K562 (cell line): Measurements from ENCODE around the gene VWA3A. TPM values are rescaled to one million over a fixed set of nuclear protein-coding genes. Genes with fewer than 3 reads are reported as not detected.
A peak's percentile ranks its signal among the peaks of the same experiment; 100 is the strongest.

Experiments
- ARID4B ChIP-seq: sonication (generic); formaldehyde crosslinking; IDR thresholded peaks from 2 replicates; pipeline ENCODE4 v1.8.0; 2022; ENCODE audit warnings: mild to moderate bottlenecking, missing genetic modification reagents
- CCAR2 ChIP-seq: fragments of 200-400 bp; formaldehyde crosslinking; IDR thresholded peaks from 2 replicates; pipeline ENCODE4 v1.6.1; 2017; ENCODE audit warnings: mild to moderate bottlenecking, low read depth, low read length
- DMBX1 ChIP-seq: fragments of 250-450 bp; sonication (Bioruptor Pico); IDR thresholded peaks from 2 replicates; pipeline ENCODE4 v1.8.0; 2022; ENCODE audit warnings: inconsistent platforms, mild to moderate bottlenecking, moderate library complexity, borderline replicate concordance
- ELF4 ChIP-seq: fragments of 450-650 bp; formaldehyde crosslinking; IDR thresholded peaks from 2 replicates; pipeline ENCODE4 v1.4.0; 2022; ENCODE audit warnings: missing genetic modification characterization
- HDGF ChIP-seq: fragments of 450-650 bp; IDR thresholded peaks from 2 replicates; pipeline ENCODE4 v1.6.1; 2016
- MAZ ChIP-seq, 2 experiments: fragments of 450-650 bp in 1 of 2; sonication (generic) in 1 of 2; formaldehyde crosslinking; IDR thresholded peaks in 1 of 2; conservative IDR thresholded peaks in 1 of 2; 2 replicates each; pipeline versions ENCODE4 v1.4.0 to v1.5.0; 2020; ENCODE audit warnings: mild to moderate bottlenecking in 1 of 2, missing genetic modification reagents in 1 of 2
- MCM2 ChIP-seq: fragments of 450-650 bp; IDR thresholded peaks from 2 replicates; pipeline ENCODE4 v1.6.1; 2017; ENCODE audit warnings: low read depth, mild to moderate bottlenecking
- MTA2 ChIP-seq: fragments of 450-650 bp; IDR thresholded peaks from 2 replicates; pipeline ENCODE4 v1.6.1; 2016; ENCODE audit warnings: low read depth
- MTA3 ChIP-seq: fragments of 450-650 bp; formaldehyde crosslinking; IDR thresholded peaks from 2 replicates; pipeline ENCODE4 v1.6.1; 2017; ENCODE audit warnings: mild to moderate bottlenecking, borderline replicate concordance
- NEUROD1 ChIP-seq: fragments of 150-350 bp; IDR thresholded peaks from 2 replicates; pipeline ENCODE4 v1.6.1; 2014; ENCODE audit warnings: borderline replicate concordance, low read length, low read depth; ENCODE audit not compliant: partially characterized antibody
- NFE2L1 ChIP-seq: fragments of 450-650 bp; IDR thresholded peaks from 2 replicates; pipeline ENCODE4 v1.6.1; 2016; ENCODE audit warnings: missing genetic modification characterization, low read depth, mild to moderate bottlenecking, missing compliant biosample characterization, moderate library complexity, borderline replicate concordance
- PHF8 ChIP-seq: fragments of 200-600 bp; sonication (generic); IDR thresholded peaks from 2 replicates; pipeline ENCODE4 v1.6.1; 2012; ENCODE audit warnings: mixed run types, mild to moderate bottlenecking, inconsistent platforms, low read length, moderate library complexity, borderline replicate concordance
- POLR2B ChIP-seq: fragments of 450-650 bp; IDR thresholded peaks from 2 replicates; pipeline ENCODE4 v1.6.1; 2018; ENCODE audit warnings: low read depth; ENCODE audit not compliant: partially characterized antibody
- PYGO2 ChIP-seq: fragments of 450-650 bp; IDR thresholded peaks from 2 replicates; pipeline ENCODE4 v1.6.1; 2016; ENCODE audit warnings: mild to moderate bottlenecking, missing genetic modification characterization, moderate library complexity, missing compliant biosample characterization
- RNF2 ChIP-seq: sonication (generic); IDR thresholded peaks from 2 replicates; pipeline ENCODE4 v1.6.1; 2016
- SMARCB1 ChIP-seq: IDR thresholded peaks from 2 replicates; pipeline ENCODE4 v1.6.1; 2011; ENCODE audit warnings: improper control_type of control experiment, low read depth; ENCODE audit not compliant: insufficient read length
- SNRNP70 ChIP-seq: fragments of 200-400 bp; formaldehyde crosslinking; optimal IDR thresholded peaks from 2 replicates; pipeline ENCODE3; 2017; ENCODE audit warnings: low read depth, low read length
- SRSF9 ChIP-seq: fragments of 200-400 bp; formaldehyde crosslinking; IDR thresholded peaks from 2 replicates; pipeline ENCODE4 v1.6.1; 2017; ENCODE audit warnings: low read depth, low read length, borderline replicate concordance
- TCF3 ChIP-seq: sonication (generic); formaldehyde crosslinking; IDR thresholded peaks from 2 replicates; pipeline ENCODE4 v1.4.0; 2020; ENCODE audit warnings: mild to moderate bottlenecking, missing genetic modification reagents
- TRIM28 ChIP-seq: fragments of 450-650 bp; IDR thresholded peaks from 2 replicates; pipeline ENCODE4 v1.6.1; 2017
- ZNF224 ChIP-seq: sonication (generic); formaldehyde crosslinking; IDR thresholded peaks from 2 replicates; pipeline ENCODE4 v1.8.0; 2022; ENCODE audit warnings: mild to moderate bottlenecking, missing genetic modification reagents
- ZNF239 ChIP-seq: fragments of 250-450 bp; sonication (Bioruptor Pico); IDR thresholded peaks from 2 replicates; pipeline ENCODE4 v1.4.0; 2020; ENCODE audit warnings: mild to moderate bottlenecking
- ZNF57 ChIP-seq: fragments of 450-650 bp; formaldehyde crosslinking; IDR thresholded peaks from 2 replicates; pipeline ENCODE4 v1.4.0; 2020; ENCODE audit warnings: mild to moderate bottlenecking, moderate library complexity
- polyA plus RNA-seq, 8 experiments: library from polyadenylated mRNA; depleted of rRNA in 4 of 8; stranded (reverse) in 5 of 8; unstranded in 3 of 8; fragments of >200 nt; fragmentation: Nextera tagmentation in 2 of 8; fragmentation: Illumina TruSeq in 1 of 8; extraction: Ambion mirVana in 2 of 8; extraction: Trizol in 1 of 8; gene quantifications; 2 replicates each; pipeline versions ENCODE4 v1.2.1 to v1.2.3, GENCODE V29; 2011 to 2014; ENCODE audit warnings: inconsistent platforms in 1 of 8, missing spikeins in 1 of 8
- total RNA-seq, 7 experiments: library from RNA; depleted of rRNA in 6 of 7; stranded (reverse); fragments of >200 nt in 6 of 7; fragmentation: Illumina TruSeq in 2 of 7; extraction: Trizol in 2 of 7; gene quantifications; 2 replicates each; pipeline versions ENCODE4 v1.2.1 to v1.2.3, GENCODE V29; 2011 to 2021; ENCODE audit warnings: low replicate concordance in 1 of 7
- TF ChIP-seq, protein P1 (sequence below): fragments of 250-450 bp; sonication (Bioruptor Pico); IDR thresholded peaks from 2 replicates; pipeline ENCODE4 v1.5.0; 2022; ENCODE audit warnings: mild to moderate bottlenecking

Gene VWA3A
- total and polyA plus RNA-seq, 9 of the 15 experiments (the other 6 are each of a cell fraction or from before 2014, with no cell fraction given), result not detected

DNA sequence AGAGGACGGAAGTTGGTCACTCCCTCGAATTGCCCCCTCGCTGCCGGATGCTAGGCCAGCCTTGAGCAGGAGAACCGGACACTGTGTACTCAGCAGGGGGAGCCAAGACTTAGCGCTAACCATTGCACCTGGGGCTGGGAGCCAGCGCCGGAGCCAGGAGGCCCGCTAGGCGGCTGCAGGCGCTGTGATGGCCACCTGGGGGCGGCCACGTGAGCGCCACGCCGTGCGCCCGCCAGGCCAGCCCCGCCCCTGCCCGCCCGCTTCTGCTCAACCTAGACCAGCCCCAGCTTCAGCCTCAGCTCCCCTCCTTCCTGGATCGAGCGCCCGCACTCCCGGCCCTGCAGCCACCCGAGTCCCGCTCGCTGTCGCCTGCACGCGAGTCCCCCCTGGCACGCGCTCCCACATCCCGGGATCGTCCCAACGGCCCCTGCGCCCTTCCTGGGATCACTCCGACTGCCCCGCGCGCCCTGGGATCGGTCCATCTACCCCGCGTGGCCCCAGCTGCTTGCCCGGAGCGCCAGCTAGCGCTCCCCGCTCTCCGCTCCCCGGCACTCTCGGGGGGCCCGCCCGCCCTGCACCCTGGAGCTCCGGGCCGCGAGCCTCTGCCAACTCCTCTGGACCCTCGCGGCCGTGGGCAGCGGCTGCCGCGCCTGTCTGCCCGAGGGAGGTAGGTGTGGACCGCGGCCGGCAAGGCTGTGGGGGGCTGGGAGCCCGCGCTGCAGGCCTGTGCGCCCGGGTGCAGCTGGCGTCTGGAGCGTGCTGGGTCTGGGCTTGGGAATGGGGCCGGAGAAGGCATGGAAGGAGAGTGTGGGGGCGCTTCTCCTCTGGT is 113.9 kb downstream of the VWA3A start, which contains the start of gene EEF2K (continued):
- TF ChIP-seq MAZ (CRISPR knock-in tag; conservative IDR thresholded peaks at IDR 0.05 in 1 of 2, IDR thresholded peaks at IDR 0.05 in 1 of 2) (peak; percentile 97 to 99), TCF3 (CRISPR knock-in tag) (peak; percentile 60), PYGO2 (tag) (no peak), CCAR2 (no peak), ARID4B (CRISPR knock-in tag) (peak; percentile 91), ZNF57 (no peak), NEUROD1 (peak; percentile 75), SNRNP70 (no peak), SMARCB1 (no peak), RNF2 (peak; percentile 93), ZNF239 (CRISPR knock-in tag) (peak; percentile 28; the same call in 1 of the 2 replicates), TRIM28 (peak; percentile 23; the same call in 1 of the 2 replicates), MTA2 (0 out of 2 replicates have a peak, but pooled peaks have one; percentile 1), MTA3 (0 out of 2 replicates have a peak, but pooled peaks have one; percentile 86), SRSF9 (no peak), PHF8 (peak; percentile 78; the same call in 1 of the 2 replicates), MCM2 (no peak), NFE2L1 (tag) (no peak), POLR2B (no peak), ELF4 (CRISPR knock-in tag) (no peak), DMBX1 (CRISPR knock-in tag) (peak; percentile 77), ZNF224 (CRISPR knock-in tag) (peak; percentile 83), HDGF (no peak)
- TF ChIP-seq, protein P1, sequence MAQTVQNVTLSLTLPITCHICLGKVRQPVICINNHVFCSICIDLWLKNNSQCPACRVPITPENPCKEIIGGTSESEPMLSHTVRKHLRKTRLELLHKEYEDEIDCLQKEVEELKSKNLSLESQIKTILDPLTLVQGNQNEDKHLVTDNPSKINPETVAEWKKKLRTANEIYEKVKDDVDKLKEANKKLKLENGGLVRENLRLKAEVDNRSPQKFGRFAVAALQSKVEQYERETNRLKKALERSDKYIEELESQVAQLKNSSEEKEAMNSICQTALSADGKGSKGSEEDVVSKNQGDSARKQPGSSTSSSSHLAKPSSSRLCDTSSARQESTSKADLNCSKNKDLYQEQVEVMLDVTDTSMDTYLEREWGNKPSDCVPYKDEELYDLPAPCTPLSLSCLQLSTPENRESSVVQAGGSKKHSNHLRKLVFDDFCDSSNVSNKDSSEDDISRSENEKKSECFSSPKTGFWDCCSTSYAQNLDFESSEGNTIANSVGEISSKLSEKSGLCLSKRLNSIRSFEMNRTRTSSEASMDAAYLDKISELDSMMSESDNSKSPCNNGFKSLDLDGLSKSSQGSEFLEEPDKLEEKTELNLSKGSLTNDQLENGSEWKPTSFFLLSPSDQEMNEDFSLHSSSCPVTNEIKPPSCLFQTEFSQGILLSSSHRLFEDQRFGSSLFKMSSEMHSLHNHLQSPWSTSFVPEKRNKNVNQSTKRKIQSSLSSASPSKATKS, result no peak
